GM19023 (cell line): ENCODE measurements around the gene MLLT3.

ENCODE experiments used
- ATAC-seq: cut with Tn5 transposase; IDR thresholded peaks from one replicate; pipeline ENCODE4 v1.9.1; 2021; ENCODE audit warnings: mild to moderate bottlenecking, moderate library complexity; ENCODE audit not compliant: unreplicated experiment

MLLT3 gene

GRCh38 chr9:20436476-20437195, 185.7 kb downstream of the MLLT3 start:
- no peak for ATAC-seq

GRCh38 chr9:20428976-20429375, 193.3 kb downstream of the MLLT3 start:
- ATAC-seq = no peak

- no peak for ATAC-seq
These were observed 194.9 kb downstream of the MLLT3 start for GRCh38 chr9:20427359-20427758.

- no peak for ATAC-seq
These were observed 196.3 kb downstream of the MLLT3 start for GRCh38 chr9:20426019-20426418.

GRCh38 chr9:20419533-20419932, 202.8 kb downstream of the MLLT3 start:
- no peak for ATAC-seq

GRCh38 chr9:20418485-20418884, 203.8 kb downstream of the MLLT3 start:
- no peak for ATAC-seq

GRCh38 chr9:20417373-20418080, 204.8 kb downstream of the MLLT3 start:
- no peak for ATAC-seq

- no peak for ATAC-seq
These were observed 208.1 kb downstream of the MLLT3 start for GRCh38 chr9:20414150-20414549.

GRCh38 chr9:20409321-20410092, 212.8 kb downstream of the MLLT3 start:
- ATAC-seq = no peak

GRCh38 chr9:20408513-20408912, 213.8 kb downstream of the MLLT3 start:
- no peak for ATAC-seq

- ATAC-seq = no peak
These were observed 215.3 kb downstream of the MLLT3 start for GRCh38 chr9:20407013-20407412.

GRCh38 chr9:20406344-20406743, 216.0 kb downstream of the MLLT3 start:
- ATAC-seq = no peak

- ATAC-seq = no peak
These were observed 216.7 kb downstream of the MLLT3 start for GRCh38 chr9:20405616-20406015.

- ATAC-seq = no peak
These were observed 217.2 kb downstream of the MLLT3 start for GRCh38 chr9:20405078-20405477.

GRCh38 chr9:20404192-20404813, 218.0 kb downstream of the MLLT3 start:
- no peak for ATAC-seq

GRCh38 chr9:20403346-20403745, 219.0 kb downstream of the MLLT3 start:
- no peak for ATAC-seq

GRCh38 chr9:20402273-20402875, 219.9 kb downstream of the MLLT3 start:
- no peak for ATAC-seq

- no peak for ATAC-seq
These were observed 223.6 kb downstream of the MLLT3 start for GRCh38 chr9:20398536-20399338.

GRCh38 chr9:20397348-20397747, 225.0 kb downstream of the MLLT3 start:
- ATAC-seq = peak; percentile 60

GRCh38 chr9:20396509-20396908, 225.8 kb downstream of the MLLT3 start:
- ATAC-seq = no peak
